Measurements from ENCODE around the gene SPINK7.
"Not testable (repeated sequence)": the region's sequence is repeated elsewhere in the genome, so short reads cannot be mapped to it uniquely, and the experiment has no call there.

Gene SPINK7

DNA sequence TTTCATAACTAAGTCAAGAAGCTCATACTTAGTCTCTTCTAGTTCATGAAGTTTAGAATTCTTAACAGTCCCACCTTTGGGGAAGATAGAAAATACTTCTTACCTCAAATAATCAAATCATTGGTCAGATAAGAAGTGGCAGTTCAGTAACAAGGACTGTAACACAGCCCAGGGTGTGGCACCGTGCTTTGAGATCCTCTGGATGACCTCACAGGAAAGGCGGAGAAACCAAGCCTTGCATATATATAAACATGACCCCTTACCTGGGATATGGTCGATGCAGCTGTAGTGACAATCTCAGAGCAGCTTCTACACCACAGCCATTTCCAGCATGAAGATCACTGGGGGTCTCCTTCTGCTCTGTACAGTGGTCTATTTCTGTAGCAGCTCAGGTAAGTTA, at the start of gene SPINK7:
SPINK7 (plus strand) TSS at position 271 of the 400 bp plus-strand sequence; CDS start at position 332, 61 bp downstream.
- no peak for DNase-seq

DNA sequence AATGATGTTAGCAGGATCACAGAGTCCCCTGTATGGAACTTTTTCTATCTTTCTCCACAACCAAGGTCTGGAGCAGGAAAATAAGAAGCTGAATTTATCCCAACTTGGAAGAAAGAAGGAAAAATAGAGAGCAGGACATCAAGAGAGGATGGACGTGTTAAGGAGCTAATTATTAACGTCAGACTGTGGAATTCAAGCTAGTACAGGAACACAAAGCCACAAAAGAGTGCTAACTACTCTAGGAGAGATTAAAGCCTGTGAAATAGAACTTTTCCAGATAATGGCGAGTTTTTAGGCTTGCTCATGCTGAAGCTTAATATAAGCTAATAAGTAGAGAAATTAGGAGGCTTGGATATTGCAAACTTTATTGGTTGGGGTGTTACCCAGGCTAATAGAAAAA, 44.3 kb upstream of the SPINK7 start:
- no peak for DNase-seq

DNA sequence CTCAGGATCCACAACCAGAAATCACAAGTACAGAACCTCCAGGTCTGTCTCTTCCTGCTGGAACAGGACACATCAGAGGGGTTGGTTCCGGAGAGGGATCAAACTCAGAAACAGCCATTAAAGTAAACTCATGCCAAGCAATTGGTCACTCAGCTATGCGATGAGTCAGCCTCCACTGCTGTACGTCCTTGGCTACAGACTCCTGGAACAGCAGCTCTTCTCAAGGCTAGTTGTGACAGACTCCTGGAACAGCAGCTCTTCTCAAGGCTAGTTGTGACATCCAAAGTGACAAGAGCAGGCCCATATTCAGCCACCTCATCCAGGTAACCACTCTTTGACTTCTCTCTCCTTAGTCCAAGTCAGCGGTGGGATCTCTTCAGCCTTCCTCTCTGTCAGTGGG, 43.7 kb upstream of the SPINK7 start, which contains the start of gene SPINK13:
SPINK13 (plus strand) TSS at position 229 of the 400 bp plus-strand sequence. CDS start 1,279 bp downstream, outside the sequence.
- no peak for DNase-seq

DNA sequence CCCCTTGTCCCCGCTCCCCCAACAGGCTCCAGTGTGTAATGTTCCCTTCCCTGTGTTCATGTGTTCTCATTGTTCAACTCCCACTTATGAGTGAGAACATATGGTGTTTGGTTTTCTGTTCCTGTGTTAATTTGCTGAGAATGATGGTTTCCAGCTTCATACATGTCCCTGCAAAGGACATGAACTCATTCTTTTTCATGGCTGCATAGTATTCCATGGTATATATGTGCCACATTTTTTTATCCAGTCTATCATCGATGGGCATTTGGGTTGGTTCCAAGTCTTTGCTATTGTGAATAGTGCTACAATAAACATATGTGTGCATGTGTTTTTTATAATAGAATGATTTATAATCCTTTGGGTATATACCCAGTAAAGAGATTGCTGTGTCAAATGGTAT, 37.1 kb upstream of the SPINK7 start:
- DNase-seq: not testable (repeated sequence)

DNA sequence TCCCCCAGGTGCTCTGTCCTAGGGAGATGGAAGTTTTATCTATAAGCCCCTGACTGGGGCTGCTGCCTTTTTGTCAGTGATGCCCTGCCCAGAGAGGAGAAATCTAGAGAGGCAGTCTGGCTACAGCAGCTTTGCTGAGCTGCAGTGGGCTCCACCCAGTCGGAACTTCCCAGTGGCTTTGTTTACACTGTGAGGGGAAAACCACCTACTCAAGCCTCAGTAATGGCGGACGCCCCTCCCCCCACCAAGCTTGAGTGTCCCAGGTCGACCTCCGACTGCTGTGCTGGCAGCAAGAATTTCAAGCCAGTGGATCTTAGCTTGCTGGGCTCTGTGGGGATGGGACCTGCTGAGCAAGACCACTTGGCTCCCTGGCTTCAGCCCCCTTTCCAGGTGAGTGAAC, 31.3 kb upstream of the SPINK7 start:
- not testable (repeated sequence) for DNase-seq

DNA sequence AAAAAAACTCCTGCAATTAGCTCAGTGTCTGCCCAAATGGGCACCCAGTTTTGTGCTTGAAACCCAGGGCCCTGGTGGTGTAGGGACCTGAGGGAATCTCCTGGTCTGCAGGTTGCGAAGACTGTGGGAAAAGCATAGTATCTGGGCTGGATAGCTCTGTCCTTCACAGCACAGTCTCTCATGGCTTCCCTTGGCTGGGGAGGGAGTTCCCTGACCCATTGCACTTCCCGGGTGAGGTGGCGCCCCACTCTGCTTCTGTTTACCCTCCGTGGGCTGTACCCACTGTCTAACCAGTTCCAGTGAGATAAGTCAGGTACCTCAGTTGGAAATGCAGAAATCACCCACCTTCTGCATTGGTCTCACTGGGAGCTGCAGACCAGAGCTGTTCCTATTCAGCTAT, 30.9 kb upstream of the SPINK7 start:
- not testable (repeated sequence) for DNase-seq

DNA sequence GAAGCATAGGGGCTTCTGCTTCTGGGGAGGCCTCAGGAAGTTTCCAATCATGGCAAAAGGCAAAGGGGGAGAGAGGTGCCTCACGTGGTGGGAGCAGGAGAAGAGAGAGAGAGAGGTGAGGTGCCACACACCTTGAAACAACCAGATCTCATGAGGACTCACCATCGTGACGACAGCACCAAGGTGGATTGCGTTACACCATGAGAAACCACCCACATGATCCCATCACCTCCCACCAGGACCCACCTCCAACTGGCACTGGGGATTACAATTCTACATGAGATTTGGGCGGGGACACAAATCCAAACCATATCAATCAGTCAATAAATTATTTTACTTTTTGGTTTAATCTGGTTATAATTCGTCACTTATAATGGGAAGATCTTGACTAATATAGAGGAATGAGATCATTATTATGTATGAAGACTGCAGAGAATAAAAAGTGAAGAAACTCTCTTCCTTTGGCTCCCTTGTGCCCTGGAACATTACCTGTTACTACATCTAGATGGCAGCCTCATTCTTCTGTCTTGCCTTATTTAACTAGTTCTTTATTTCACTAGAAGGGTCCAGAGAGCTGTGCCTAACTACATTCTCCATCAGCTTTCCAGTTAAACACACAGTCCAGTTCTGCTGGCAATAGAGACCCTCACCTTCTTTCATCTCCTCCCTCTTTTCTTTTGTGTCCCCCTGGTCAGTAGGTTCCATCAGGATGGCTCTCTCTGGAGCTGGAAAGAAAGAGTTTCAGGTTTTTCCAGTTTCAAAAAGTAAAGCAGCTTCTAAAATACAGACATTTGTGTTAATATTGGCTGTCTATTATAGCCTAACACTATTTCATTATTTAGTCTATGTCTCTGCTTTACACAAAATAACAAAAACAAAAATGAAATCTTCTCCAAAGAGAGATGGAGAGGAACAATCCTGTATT, 21.7 kb upstream of the SPINK7 start:
- no peak for DNase-seq

DNA sequence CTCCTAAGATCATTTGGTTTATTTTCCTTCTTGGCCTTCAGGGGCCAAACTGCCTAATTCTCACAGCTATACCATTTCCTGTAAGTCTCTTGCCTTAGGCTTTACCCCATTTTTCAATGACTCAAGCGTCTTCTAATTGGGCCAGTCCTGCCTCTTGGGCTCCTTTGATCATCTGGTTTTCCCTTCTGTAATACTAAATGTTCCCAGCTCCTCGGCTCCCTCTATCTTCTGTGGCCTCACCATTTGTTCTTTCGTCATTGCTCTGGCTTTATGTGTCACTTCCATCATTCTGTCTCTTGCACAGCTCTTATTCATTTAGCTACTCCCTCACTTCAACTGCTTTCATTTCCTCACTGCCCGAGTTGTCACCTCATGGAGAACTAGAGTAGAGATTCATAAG, 14.5 kb upstream of the SPINK7 start:
- no peak for DNase-seq

DNA sequence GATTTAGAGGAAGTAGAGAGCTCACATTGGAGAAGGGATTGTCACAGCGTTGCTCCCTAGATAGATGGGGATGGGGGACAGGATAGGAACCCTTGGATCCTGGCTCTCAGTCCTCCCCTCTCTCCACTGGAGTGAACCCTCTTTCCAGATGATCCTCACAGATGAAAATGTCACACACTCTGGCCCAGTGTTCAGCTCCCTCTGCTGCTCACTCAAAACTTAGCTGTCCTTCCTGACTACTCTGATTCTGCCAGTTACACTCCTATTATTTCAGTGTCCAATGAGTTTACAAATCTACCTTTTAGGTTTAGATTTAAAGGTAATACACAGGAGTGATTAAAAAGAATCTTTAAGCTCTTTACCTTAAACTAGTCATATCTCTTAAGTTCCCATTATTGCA, 5.8 kb upstream of the SPINK7 start:
- no peak for DNase-seq

DNA sequence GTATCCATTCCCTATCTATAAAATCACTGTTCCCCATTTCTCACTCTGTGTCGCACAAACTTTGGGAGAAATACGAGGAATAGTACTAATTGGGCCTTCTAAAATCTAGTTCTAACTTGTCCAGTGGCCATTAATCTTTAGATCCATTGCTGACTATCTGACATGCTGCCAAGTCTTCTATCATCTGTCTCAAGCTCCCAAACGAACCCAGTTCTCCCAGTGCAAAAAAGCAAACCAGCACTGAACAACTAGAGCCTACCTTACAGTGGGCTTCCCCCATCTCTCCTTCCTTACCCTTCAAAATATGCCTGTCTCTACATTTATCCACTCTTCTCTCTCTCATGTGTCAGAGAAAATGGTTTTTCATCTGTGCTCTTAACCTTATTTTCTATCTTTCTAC, 3.2 kb upstream of the SPINK7 start:
- no peak for DNase-seq

DNA sequence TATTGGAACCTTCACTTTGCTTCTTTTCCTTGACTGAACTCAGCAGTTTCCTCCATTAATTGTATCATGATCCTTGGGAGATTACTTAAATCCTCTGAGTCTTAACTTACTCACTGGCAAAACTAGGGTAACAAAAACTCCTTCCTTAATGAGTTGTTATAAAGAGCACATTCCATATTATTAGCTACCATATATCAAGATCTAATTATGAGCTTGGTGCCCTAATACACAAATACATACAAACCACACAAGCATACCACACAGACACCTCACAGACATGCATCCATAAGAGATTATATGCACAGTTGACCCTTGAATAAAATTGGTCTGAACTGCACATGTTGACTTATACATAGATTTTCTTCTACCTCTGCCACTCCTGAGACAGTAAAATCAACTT, 2.5 kb upstream of the SPINK7 start:
- no peak for DNase-seq

DNA sequence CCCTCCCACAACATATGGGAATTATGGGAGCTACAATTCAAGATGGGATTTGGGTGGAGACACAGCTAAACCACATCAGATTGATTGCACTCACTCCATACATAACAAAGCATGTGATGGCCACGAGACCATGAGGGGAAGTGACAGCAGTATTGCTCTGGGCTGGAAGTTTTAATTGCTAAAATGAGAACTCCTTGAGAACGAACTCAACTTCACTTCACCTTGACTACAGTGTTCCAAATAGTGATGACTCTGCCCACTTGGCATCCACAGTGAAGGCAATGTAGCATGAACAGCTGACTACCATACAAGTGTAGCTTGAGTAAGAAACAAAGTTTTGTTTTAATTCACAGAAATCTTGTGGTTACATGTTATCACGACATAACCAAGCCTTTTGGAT, 739 bp upstream of the SPINK7 start:
- no peak for DNase-seq

DNA sequence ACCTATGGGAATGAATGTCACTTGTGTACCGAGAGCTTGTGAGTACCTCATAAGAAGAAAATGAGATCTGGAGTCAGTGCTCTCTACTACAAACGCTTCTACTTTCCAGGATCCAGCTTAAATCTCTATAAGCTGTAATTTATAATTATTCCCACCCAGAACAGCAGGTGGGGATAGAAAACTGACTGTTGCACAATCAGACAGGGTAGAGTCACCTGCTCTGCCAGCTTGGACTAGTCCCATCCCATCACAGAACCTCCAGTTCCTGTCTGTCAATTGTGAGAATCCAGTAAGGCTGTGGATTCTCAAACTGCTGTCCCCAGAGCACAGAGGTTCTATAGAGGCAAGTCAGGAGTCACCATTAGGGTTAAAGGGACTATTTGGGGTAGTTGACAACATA, 2.0 kb downstream of the SPINK7 start:
- DNase-seq: no peak

DNA sequence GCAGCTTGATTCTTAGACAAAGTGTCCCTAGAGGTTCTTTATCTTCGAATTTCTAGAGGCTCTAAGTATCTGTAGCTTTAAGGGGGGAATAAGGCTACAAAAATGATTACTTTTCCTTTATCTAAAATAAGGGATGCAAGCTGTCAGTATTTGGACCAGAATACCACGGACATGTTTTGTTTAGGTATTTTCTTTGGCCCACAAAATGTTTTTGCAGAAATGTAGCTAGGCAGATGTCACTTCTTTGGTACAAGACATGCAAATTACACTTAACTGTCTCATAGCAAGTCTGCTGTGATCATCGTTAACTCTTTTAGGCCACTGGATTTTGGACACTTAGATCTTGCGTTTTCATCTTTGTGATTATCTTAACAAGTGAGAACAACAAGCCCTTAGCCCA, 2.5 kb downstream of the SPINK7 start:
- no peak for DNase-seq

DNA sequence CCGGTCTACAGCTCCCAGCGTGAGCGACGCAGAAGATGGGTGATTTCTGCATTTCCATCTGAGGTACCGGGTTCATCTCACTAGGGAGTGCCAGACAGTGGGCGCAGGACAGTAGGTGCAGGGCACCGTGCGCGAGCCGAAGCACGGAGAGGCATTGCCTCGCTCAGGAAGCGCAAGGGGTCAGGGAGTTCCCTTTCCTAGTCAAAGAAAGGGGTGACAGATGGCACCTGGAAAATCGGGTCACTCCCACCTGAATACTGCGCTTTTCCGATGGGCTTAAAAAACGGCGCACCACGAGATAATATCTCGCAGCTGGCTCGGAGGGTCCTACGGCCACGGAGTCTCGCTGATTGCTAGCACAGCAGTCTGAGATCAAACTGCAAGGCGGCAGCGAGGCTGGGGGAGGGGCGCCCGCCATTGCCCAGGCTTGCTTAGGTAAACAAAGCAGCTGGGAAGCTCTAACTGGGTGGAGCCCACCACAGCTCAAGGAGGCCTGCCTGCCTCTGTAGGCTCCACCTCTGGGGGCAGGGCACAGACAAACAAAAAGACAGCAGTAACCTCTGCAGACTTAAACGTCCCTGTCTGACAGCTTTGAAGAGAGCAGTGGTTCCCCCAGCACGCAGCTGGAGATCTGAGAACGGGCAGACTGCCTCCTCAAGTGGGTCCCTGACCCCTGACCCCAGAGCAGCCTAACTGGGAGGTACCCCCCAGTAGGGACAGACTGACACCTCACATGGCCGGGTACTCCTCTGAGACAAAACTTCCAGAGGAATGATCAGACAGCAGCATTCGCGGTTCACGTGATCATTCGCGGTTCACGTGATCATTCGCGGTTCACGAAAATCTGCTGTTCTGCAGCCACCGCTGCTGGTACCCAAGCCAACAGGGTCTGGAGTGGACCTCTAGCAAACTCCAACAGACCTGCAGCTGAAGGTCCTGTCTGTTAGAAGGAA, 8.1 kb downstream of the SPINK7 start:
- not testable (repeated sequence) for DNase-seq

DNA sequence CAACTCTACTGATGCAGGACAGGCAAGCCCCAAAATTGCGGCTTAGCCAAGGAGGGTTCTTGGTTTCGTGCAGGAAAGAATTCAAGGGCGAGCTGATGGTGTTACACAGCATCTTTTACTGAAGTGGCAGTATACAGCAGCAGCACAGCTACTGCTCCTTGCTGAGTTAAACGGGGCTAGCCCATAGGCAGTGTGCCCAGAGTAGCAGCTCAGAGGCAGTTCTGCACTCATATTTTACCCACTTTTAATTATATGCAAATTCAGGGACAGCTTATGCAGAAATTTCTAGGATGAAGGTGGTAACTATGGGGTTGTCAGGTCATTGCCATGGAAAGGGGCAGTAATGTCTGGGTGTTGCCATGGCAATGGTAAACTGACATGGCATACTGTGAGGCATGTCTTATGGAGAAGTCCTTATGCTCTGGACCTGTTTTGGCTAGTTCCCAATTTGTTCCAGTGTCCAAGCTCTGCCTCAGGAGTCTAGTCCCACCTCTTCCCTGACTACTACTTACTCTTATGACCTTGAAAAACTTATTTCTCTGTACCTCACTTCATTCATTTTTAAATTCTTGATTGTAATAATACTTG, 21.1 kb downstream of the SPINK7 start:
- no peak for DNase-seq

DNA sequence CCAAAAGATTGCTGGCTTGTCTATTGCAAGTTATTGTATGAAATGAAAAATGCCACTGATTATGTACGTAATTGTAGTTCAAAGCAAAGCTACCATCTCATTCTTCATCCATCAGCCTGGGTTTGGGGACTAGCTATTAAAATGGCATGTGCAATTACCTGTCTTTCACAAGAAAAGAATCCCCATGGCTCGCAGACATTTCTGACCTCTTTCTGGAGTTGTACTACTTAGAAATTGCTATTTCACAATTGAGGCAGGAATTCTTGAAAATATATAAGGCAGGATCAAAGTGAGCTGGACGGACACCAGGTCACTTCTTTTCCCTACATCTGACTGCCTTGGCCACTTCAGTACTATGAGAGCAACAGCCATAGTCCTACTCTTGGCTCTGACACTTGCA, 23.0 kb downstream of the SPINK7 start, which contains the start of gene SPINK9:
SPINK9 (plus strand) TSS at position 301 of the 400 bp plus-strand sequence; CDS start at position 356, 55 bp downstream.
- DNase-seq: no peak

DNA sequence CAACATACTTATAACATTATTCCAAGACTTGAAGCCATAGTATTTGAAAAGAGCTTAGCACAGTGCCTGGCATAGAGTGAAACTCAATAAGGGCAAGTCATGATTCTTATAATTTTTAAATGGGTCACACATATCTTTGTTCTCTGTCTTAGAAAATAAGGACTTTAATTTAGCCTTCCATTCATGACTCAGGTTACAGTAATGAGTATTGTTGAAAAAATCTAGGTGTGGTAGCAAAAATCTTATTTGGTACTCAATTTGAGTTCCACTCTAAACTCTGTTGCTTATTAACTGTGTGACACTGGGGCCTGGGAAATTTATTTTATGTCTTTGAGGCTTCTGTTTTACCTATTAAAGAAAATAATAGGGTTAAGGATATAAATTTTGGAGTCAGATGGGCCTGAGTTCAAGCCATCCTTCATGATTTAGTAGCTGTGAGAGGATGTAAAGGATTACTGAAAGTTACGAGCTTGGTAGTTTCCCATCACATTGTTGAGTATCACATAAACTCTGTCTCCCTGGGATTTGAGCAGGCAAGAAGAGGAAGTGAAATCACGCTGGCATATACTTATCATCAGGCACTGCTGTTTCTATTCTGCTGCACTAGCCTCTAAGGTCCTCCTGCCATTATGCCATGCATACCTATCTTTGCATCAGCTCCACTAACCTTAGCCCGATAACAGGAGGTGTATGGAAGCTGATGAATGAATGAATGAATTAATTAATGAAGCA, 24.6 kb downstream of the SPINK7 start:
- no peak for DNase-seq

DNA sequence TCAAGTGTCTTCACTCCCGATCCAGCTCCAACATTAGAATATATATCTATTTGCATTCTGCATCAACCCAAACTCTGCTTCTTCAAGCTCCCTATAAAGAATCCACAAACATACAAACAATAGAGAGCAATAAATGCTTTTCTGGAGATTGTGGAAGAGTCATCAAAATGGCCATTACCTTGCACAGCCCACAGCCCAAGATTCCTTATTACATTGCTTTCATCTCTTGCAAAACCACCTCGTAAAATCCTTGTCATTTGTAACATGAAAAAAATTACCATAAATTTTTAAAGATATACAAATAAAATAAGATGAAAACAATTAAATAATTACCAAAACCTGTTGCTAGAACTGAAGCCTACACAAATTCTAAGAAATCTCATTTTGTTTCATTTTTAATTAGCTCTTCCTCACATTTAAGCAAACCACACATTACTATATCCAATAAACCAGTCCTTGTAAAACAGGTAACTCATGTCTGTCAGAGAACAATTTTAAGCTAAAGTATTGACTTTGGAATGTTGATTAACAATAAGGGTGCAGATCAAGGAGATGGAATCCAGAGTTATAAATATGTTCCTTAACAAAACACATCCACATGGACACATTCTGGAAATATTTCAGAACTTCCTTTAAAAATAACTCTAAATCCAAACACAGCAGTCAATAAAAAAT, 30.3 kb downstream of the SPINK7 start:
- DNase-seq: no peak

DNA sequence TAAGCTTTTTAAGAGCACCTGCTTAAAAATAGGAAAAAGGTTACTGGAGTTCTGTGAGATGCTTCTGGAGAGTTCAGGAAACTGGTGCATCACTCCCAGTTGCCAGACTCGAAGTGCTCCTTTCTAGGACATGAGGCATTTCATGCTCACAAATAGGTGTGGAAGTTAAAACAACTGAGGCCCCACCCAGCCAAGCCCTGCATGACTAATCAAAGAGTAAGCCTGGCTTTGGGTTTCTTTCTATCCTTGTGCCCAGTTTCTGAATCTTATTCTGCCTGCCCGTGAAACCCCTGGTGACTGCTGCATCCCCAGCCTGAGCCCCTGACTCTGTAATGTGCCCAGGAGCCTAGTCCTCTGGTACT, 30.8 kb downstream of the SPINK7 start:
- DNase-seq: no peak

DNA sequence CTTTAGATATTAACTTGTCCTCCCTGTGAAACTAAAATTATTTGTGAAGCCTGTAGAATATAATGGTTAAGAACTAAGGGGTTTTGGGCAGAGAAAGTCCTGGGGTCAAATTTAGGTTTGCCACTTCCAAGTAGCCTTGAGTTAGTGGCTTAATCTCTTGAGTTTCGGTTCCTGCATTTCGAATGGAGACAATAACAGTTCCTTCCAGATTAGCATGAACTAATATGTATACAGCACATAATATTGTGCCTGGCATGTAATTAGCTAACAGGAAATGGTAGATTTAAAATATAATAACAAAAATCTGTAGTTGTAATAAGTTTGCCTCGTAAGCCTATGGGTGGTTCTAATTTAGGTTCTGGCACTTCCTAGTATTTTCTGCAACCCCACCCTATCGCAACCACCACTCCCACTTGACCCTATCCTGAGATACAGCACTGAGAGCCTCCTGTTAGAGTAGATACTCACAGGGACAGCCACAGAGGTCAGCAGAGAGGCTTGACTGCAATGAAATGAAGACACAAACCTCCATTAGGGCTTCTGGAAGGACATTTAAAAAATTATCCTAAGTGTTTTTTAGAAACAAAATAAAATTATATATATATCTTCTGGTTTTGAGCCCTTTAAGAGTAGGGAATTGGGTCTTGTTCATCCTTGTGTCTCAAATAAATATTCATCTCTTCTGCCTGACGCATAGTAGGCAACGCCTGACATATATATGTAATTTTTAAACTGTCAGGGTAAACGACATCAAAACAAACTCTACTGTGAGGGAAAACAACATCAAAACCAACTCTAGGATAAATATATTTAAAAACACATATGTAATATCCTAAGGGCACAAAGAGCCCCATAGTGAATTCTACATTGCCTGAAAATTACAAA, 31.6 kb downstream of the SPINK7 start:
- DNase-seq: no peak
